Measurements from ENCODE around the gene LRRC43. TPM values are rescaled to one million over a fixed set of nuclear protein-coding genes. Genes with fewer than 3 reads are reported as not detected.
A peak's percentile ranks its signal among the peaks of the same experiment; 100 is the strongest.

Gene LRRC43
- total and polyA plus RNA-seq, 8 donors: 1.3 to 2.2 TPM; not detected in 6

DNA sequence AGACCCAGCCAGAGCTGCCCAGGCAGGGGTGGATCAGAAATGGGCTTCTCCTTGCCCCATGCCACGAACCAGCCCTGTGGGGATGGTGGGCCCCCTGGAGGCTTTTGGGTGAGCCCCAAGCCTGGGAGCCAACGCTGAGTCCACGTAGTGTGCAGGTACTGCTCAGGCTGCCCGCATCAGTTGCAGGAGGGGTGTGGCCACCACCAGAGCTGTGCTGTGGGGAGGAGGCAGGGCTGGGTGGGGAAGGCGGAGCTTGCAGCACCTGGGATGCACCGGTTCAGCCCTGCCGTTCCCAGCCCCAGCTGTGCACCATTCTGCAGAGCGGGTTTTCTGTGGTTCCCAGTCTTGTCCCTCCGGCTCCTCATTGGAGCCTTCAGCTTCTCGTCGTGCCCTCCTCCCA, 45.2 kb upstream of the LRRC43 start:
- TF ChIP-seq POLR2A (IDR thresholded peaks at IDR 0.05) (no peak), EP300 (IDR thresholded peaks at IDR 0.05) (no peak)
- TF ChIP-seq, protein P1, sequence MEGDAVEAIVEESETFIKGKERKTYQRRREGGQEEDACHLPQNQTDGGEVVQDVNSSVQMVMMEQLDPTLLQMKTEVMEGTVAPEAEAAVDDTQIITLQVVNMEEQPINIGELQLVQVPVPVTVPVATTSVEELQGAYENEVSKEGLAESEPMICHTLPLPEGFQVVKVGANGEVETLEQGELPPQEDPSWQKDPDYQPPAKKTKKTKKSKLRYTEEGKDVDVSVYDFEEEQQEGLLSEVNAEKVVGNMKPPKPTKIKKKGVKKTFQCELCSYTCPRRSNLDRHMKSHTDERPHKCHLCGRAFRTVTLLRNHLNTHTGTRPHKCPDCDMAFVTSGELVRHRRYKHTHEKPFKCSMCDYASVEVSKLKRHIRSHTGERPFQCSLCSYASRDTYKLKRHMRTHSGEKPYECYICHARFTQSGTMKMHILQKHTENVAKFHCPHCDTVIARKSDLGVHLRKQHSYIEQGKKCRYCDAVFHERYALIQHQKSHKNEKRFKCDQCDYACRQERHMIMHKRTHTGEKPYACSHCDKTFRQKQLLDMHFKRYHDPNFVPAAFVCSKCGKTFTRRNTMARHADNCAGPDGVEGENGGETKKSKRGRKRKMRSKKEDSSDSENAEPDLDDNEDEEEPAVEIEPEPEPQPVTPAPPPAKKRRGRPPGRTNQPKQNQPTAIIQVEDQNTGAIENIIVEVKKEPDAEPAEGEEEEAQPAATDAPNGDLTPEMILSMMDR (IDR thresholded peaks at IDR 0.05): no peak
- Histone ChIP-seq H3K27me3 (no peaks in the 10 kb centered on the region), H3K4me1 (no peaks in the 10 kb centered on the region), H3K9me3 (no peaks in the 10 kb centered on the region), H3K4me3 (no peak overlapping the region), H3K36me3 (peaks cover 78 to 100% (median 98%) of the 10 kb centered on the region in 4 donors), H3K27ac (no peak overlapping the region)
- WGBS, 5 donors: 48 to 74% (median 61%) methylated on average over 8 to 11 of the region's 11 CpGs
- peak in 1 of 2 donors; percentile 79 for DNase-seq
- intact Hi-C loops (cut with DNase I; ENCODE audit: low total_unique reads): no loop called here

- no peaks in the 10 kb centered on the region for H3K4me1 ChIP-seq
- WGBS, 5 donors: 84 to 91% (median 88%) methylated on average over 9 to 11 of the region's 11 CpGs
These were observed 44.7 kb upstream of the LRRC43 start for GRCh38 chr12:122138181-122138580.

GRCh38 chr12:122138616-122139015, 44.3 kb upstream of the LRRC43 start:
- Histone ChIP-seq H3K27ac (no peak overlapping the region), H3K4me1 (no peaks in the 10 kb centered on the region), H3K4me3 (no peak overlapping the region), H3K9me3 (no peaks in the 10 kb centered on the region), H3K27me3 (no peaks in the 10 kb centered on the region), H3K36me3 (peaks cover 77 to 100% (median 98%) of the 10 kb centered on the region in 4 donors)
- TF ChIP-seq, protein P1 (IDR thresholded peaks at IDR 0.05): no peak
- TF ChIP-seq POLR2AphosphoS5 (IDR thresholded peaks at IDR 0.05): no peak
- 84 to 91% (median 89%) methylated on average over 11 of the region's 11 CpGs for WGBS, 5 donors
- intact Hi-C loops (cut with DNase I; ENCODE audit: low total_unique reads): no loop called here
- DNase-seq: no peak

More at GRCh38 chr12:122138181-122138580, 44.7 kb upstream of the LRRC43 start:
- H3K27ac ChIP-seq: no peak overlapping the region
- no peak overlapping the region for H3K4me3 ChIP-seq
- H3K9me3 ChIP-seq: no peaks in the 10 kb centered on the region
- TF ChIP-seq, protein P1 (IDR thresholded peaks at IDR 0.05): no peak
- TF ChIP-seq EP300 (IDR thresholded peaks at IDR 0.05) (no peak), POLR2A (IDR thresholded peaks at IDR 0.05) (no peak), POLR2AphosphoS5 (IDR thresholded peaks at IDR 0.05) (no peak)
- peaks cover 78 to 100% (median 98%) of the 10 kb centered on the region in 4 donors for H3K36me3 ChIP-seq
- DNase-seq: no peak
- intact Hi-C loops (cut with DNase I; ENCODE audit: low total_unique reads): no loop called here
- H3K27me3 ChIP-seq: no peaks in the 10 kb centered on the region

GRCh38 chr12:122139266-122139665, 43.7 kb upstream of the LRRC43 start:
- H3K27me3 ChIP-seq: no peaks in the 10 kb centered on the region
- H3K36me3 ChIP-seq: peaks cover 71 to 100% (median 98%) of the 10 kb centered on the region in 4 donors
- 87 to 96% (median 88%) methylated on average over 12 to 15 of the region's 15 CpGs for WGBS, 5 donors
- no peaks in the 10 kb centered on the region for H3K4me1 ChIP-seq
- H3K9me3 ChIP-seq: no peaks in the 10 kb centered on the region
- no peak for TF ChIP-seq EP300 (IDR thresholded peaks at IDR 0.05)
- TF ChIP-seq POLR2A (IDR thresholded peaks at IDR 0.05): no peak
- TF ChIP-seq, protein P1 (IDR thresholded peaks at IDR 0.05): no peak
- TF ChIP-seq POLR2AphosphoS5 (IDR thresholded peaks at IDR 0.05): no peak
- DNase-seq: no peak
- no peak overlapping the region for H3K4me3 ChIP-seq
- H3K27ac ChIP-seq: no peak overlapping the region
- intact Hi-C loops (cut with DNase I; ENCODE audit: low total_unique reads): no loop called here
